GM12878 (cell line): Measurements from ENCODE around the gene PLPP1. TPM values are rescaled to one million over a fixed set of nuclear protein-coding genes. Genes with fewer than 3 reads are reported as not detected.

Experiments
- ATAC-seq: fragments of 200-7000 bp; cut with Tn5 transposase; 3 replicates; pipeline ENCODE4 v1.9.1; 2020; ENCODE audit warnings: mild to moderate bottlenecking, moderate library complexity
- BruUV-seq: library from RNA; stranded (reverse); fragments of 400-500 nt; replicated peaks from 2 replicates; lab custom pipeline; 2021; lab: Mats Ljungman, UMichigan
- CTCF ChIA-PET: fragments of 300-600 bp; sonication (Branson Sonifier 250); formaldehyde crosslinking; extraction: SDS; loops from one replicate; lab custom pipeline; 2021; ENCODE audit warnings: inconsistent platforms; lab: Yijun Ruan, JAX
- POLR2A ChIA-PET: fragments of 350-600 bp; formaldehyde crosslinking; extraction: SDS; loops from one replicate; lab custom pipeline; 2021; ENCODE audit warnings: inconsistent platforms; lab: Charles Lee
- RAD21 ChIA-PET: fragments of 300-600 bp; sonication (Branson Sonifier 250); formaldehyde crosslinking; loops from one replicate; lab custom pipeline; 2023; ENCODE audit warnings: antibody characterized with exemption; ENCODE audit not compliant: unreplicated experiment; lab: Charles Lee
- SMC1A ChIA-PET: fragments of 300-600 bp; sonication (Branson Sonifier 250); formaldehyde crosslinking; loops from one replicate; lab custom pipeline; 2023; ENCODE audit not compliant: unreplicated experiment, uncharacterized antibody; lab: Charles Lee
- DNase-seq: peaks from one replicate; pipeline ENCODE4 v3.0.0-alpha.2; 2011; ENCODE audit warnings: low read depth, low spot score
- FAIRE-seq: peaks from 3 replicates; lab custom pipeline; 2011; peaks lifted over from hg19 to GRCh38; lab: Jason Lieb, UNC
- H2AFZ ChIP-seq: 2 replicates; pipeline ENCODE4 v1.6.0; 2011; ENCODE audit warnings: low read depth, low read length, control low read depth; ENCODE audit not compliant: control insufficient read depth
- H3K27ac ChIP-seq: 2 replicates; pipeline ENCODE4 v1.5.1; 2011; ENCODE audit warnings: control low read depth; ENCODE audit not compliant: control insufficient read depth, insufficient read depth
- H3K27me3 ChIP-seq, 2 experiments: replicated peaks in 1 of 2; 2 replicates each; pipeline versions ENCODE4 v1.6.0 to v1.6.1; 2011; ENCODE audit warnings: low read length in 1 of 2; ENCODE audit not compliant: control insufficient read depth in 2 of 2, insufficient read depth in 2 of 2
- H3K36me3 ChIP-seq, 2 experiments: 2 replicates each; pipeline ENCODE4 v1.5.1; 2011; ENCODE audit warnings: low read length in 1 of 2; ENCODE audit not compliant: control insufficient read depth in 2 of 2, insufficient read depth in 2 of 2
- H3K4me1 ChIP-seq: 2 replicates; pipeline ENCODE4 v1.6.1; 2011; ENCODE audit warnings: mild to moderate bottlenecking, low read length, moderate library complexity, mixed read lengths; ENCODE audit not compliant: control insufficient read depth, insufficient read depth
- H3K4me2 ChIP-seq: 2 replicates; pipeline ENCODE4 v1.6.0; 2011; ENCODE audit warnings: control low read depth; ENCODE audit not compliant: control insufficient read depth, insufficient read depth
- H3K4me3 ChIP-seq: fragments of 200-600 bp; sonication (generic); 2 replicates; pipeline ENCODE4 v1.5.1; 2016
- H3K79me2 ChIP-seq: 2 replicates; pipeline ENCODE4 v1.6.0; 2011; ENCODE audit warnings: low read length; ENCODE audit not compliant: control insufficient read depth, insufficient read depth
- H3K9ac ChIP-seq: 2 replicates; pipeline ENCODE4 v1.8.0; 2011; ENCODE audit warnings: low read length, control low read depth, mixed read lengths; ENCODE audit not compliant: control insufficient read depth, insufficient read depth
- H3K9me3 ChIP-seq: replicated peaks from 3 replicates; pipeline ENCODE4 v1.5.1; 2011; ENCODE audit warnings: mild to moderate bottlenecking, low read length; ENCODE audit not compliant: control insufficient read depth, insufficient read depth
- H4K20me1 ChIP-seq: 2 replicates; pipeline ENCODE4 v1.6.0; 2011; ENCODE audit not compliant: control insufficient read depth, insufficient read depth
- BMI1 ChIP-seq: fragments of 450-650 bp; IDR thresholded peaks from 2 replicates; pipeline ENCODE4 v1.6.1; 2016; ENCODE audit warnings: mild to moderate bottlenecking, moderate library complexity, borderline replicate concordance
- CTCF ChIP-seq, 3 experiments: IDR thresholded peaks in 2 of 3; conservative IDR thresholded peaks in 1 of 3; 2 replicates each; pipeline ENCODE4 v1.5.1; 2011; ENCODE audit warnings: low read depth in 3 of 3, low read length in 3 of 3, mild to moderate bottlenecking in 3 of 3, control low read depth in 2 of 3, moderate library complexity in 2 of 3, inconsistent platforms in 1 of 3, mixed read lengths in 1 of 3; ENCODE audit not compliant: control insufficient read depth in 2 of 3, insufficient read depth in 1 of 3; ENCODE audit errors: extremely low read depth in 1 of 3
- RAD21 ChIP-seq: IDR thresholded peaks from 2 replicates; pipeline ENCODE4 v1.6.1; 2011; ENCODE audit warnings: mild to moderate bottlenecking, low read depth, low read length, moderate library complexity; ENCODE audit not compliant: insufficient read depth
- SMC3 ChIP-seq: IDR thresholded peaks from 2 replicates; pipeline ENCODE4 v1.6.1; 2011; ENCODE audit warnings: low read length, improper control_type of control experiment, borderline replicate concordance
- WGBS: methylation state at CpG from one replicate; pipeline ENCODE4 v1.1.6; 2016; ENCODE audit warnings: low lambda C conversion rate; ENCODE audit not compliant: insufficient replicate concordance, insufficient coverage; ENCODE audit errors: missing lambda C conversion rate; 5-methylcytosine and 5-hydroxymethylcytosine counted together
- in situ Hi-C: fragments of 300-500 bp; cut with MboI; formaldehyde crosslinking; loops from 9 replicates; pipeline ENCODE4 v1.14.3; 2018; ENCODE audit warnings: mixed read lengths
- intact Hi-C: fragments of 100-400 bp; cut with micrococcal nuclease; formaldehyde crosslinking; loops from one replicate; pipeline ENCODE4 v1.14.2; 2022; ENCODE audit not compliant: unreplicated experiment
- polyA plus RNA-seq, 11 experiments: library from polyadenylated mRNA; depleted of rRNA in 4 of 11; unstranded in 6 of 11; stranded (reverse) in 5 of 11; fragments of >200 nt; fragmentation: Nextera tagmentation in 4 of 11; fragmentation: Illumina TruSeq in 1 of 11; extraction: Ambion mirVana in 4 of 11; extraction: Trizol in 1 of 11; gene quantifications; 1 replicate in 1 of 11; 2 replicates in 10 of 11; pipeline versions ENCODE4 v1.2.1 to v1.2.3, GENCODE V29; 2011 to 2016; ENCODE audit warnings: inconsistent platforms in 2 of 11, missing spikeins in 2 of 11, low read depth in 1 of 11
- total RNA-seq, 4 experiments: library from RNA; depleted of rRNA in 3 of 4; stranded (reverse); fragments of >200 nt in 3 of 4; fragmentation: Illumina TruSeq in 1 of 4; extraction: Trizol in 1 of 4; gene quantifications; 2 replicates each; pipeline versions ENCODE4 v1.2.1 to v1.2.3, GENCODE V29; 2013 to 2021

The PLPP1 gene
- total and polyA plus RNA-seq, 10 of the 15 experiments (the other 5 are each of a cell fraction or from before 2014, with no cell fraction given): 3.0 to 11.3 (median 8.1) TPM

- Histone ChIP-seq H2AFZ (no peak overlapping the region), H3K4me2 (no peak overlapping the region), H3K27ac (no peak overlapping the region), H3K4me1 (no peaks in the 10 kb centered on the region; the same call in 1 of the 2 replicates), H3K27me3 (no peaks in the 10 kb centered on the region), H4K20me1 (no peaks in the 10 kb centered on the region), H3K79me2 (no peaks in the 10 kb centered on the region), H3K4me3 (no peak overlapping the region), H3K9me3 (no peaks in the 10 kb centered on the region; the same call in 2 of the 3 replicates), H3K36me3 (peaks cover 4 to 10% of the 10 kb centered on the region in 2 experiments), H3K9ac (no peak overlapping the region)
- in situ Hi-C loops (no loop called here), intact Hi-C loops (loop anchor here (2.0 kb wide), 1 partner anchor 284 kb away; no protein-coding TSS in a partner anchor)
- SMC1A ChIA-PET: interaction anchor here (2.3 kb wide), 1 partner anchor 285 kb away, joined by 10 read pairs; no protein-coding TSS in a partner anchor
- CTCF ChIA-PET: interaction anchor here (0.6 to 2.1 kb wide), 2 partner anchors 268 to 286 kb away, joined by 3 to 7 read pairs; no protein-coding TSS in a partner anchor
- RAD21 ChIA-PET: no interaction called here
- no TSS peak for BruUV-seq
- WGBS: 33% methylated on average over 1 of the region's 1 CpG
- no peak for FAIRE-seq
- POLR2A ChIA-PET: no interaction called here
- peak; percentile 67 for ATAC-seq
- no peak for DNase-seq
- TF ChIP-seq BMI1 (no peak), SMC3 (peak; percentile 44; the same call in 1 of the 2 replicates), CTCF (IDR thresholded peaks at IDR 0.05 in 2 of 3, conservative IDR thresholded peaks at IDR 0.05 in 1 of 3; ENCODE audit: control insufficient read depth in 2 of 3, extremely low read depth in 1 of 3, insufficient read depth in 1 of 3, low read depth in 3 of 3, low read length in 3 of 3) (peak; percentile 44 to 46 (median 46); a peak in 3 of 6 replicates), RAD21 (peak; percentile 63)
These were observed 127.6 kb downstream of the PLPP1 start for GRCh38 chr5:55407059-55407684.
